Left lobe of liver (tissue), 2 donors: ENCODE data around the gene CTNNA3. TPM values are rescaled to one million over a fixed set of nuclear protein-coding genes. Genes with fewer than 3 reads are reported as not detected.

Experiments
- ATAC-seq: fragments of 200-7000 bp; cut with Tn5 transposase; one replicate; pipeline ENCODE4 v1.9.1; 2020; ENCODE audit warnings: mild to moderate bottlenecking, moderate library complexity
- DNase-seq: peaks from one replicate; pipeline ENCODE4 v3.0.0-alpha.2; 2020; ENCODE audit warnings: low spot score
- total RNA-seq: library from RNA; stranded (reverse); gene quantifications from one replicate; pipeline ENCODE4 v1.2.1, GENCODE V29; 2021
- donor health status: DM: no; HTN: no; CAD: no; lungs with moderate emphysema.
- donor health status: DM: no; HTN: yes; CAD: no.

The CTNNA3 gene
- total RNA-seq, 1 donor from 2014 or later: 1.5 TPM

GRCh38 chr10:66514666-66515065 lies 1181.3 kb downstream of the CTNNA3 start:
- DNase-seq: no peak
- no peak for ATAC-seq

- DNase-seq: no peak
- ATAC-seq: no peak
These were observed 1182.5 kb downstream of the CTNNA3 start for GRCh38 chr10:66513504-66513903.

- DNase-seq (no peak), ATAC-seq (no peak)
These were observed 1190.9 kb downstream of the CTNNA3 start for GRCh38 chr10:66505003-66505657.

GRCh38 chr10:66501356-66501755 lies 1194.6 kb downstream of the CTNNA3 start:
- DNase-seq: no peak
- peak; percentile 38 for ATAC-seq

- ATAC-seq (no peak), DNase-seq (no peak)
These were observed 1212.0 kb downstream of the CTNNA3 start for GRCh38 chr10:66483966-66484365.

GRCh38 chr10:66472156-66472555 lies 1223.8 kb downstream of the CTNNA3 start:
- DNase-seq (no peak), ATAC-seq (no peak)

GRCh38 chr10:66467042-66467441 lies 1229.0 kb downstream of the CTNNA3 start:
- no peak for DNase-seq
- ATAC-seq: no peak

GRCh38 chr10:66466622-66467021 lies 1229.4 kb downstream of the CTNNA3 start:
- no peak for ATAC-seq
- no peak for DNase-seq

- ATAC-seq: no peak
- no peak for DNase-seq
These were observed 1232.4 kb downstream of the CTNNA3 start for GRCh38 chr10:66463611-66464010.

GRCh38 chr10:66457629-66458028 lies 1238.4 kb downstream of the CTNNA3 start:
- ATAC-seq: no peak
- no peak for DNase-seq

- ATAC-seq: peak; percentile 53
- DNase-seq: no peak
These were observed 1240.7 kb downstream of the CTNNA3 start for GRCh38 chr10:66455304-66455703.

GRCh38 chr10:66440568-66440967 lies 1255.4 kb downstream of the CTNNA3 start:
- ATAC-seq: no peak

GRCh38 chr10:66414943-66415342 lies 1281.1 kb downstream of the CTNNA3 start:
- no peak for DNase-seq
- no peak for ATAC-seq

More at GRCh38 chr10:66440568-66440967, 1255.4 kb downstream of the CTNNA3 start:
- DNase-seq: no peak

- ATAC-seq (no peak), DNase-seq (no peak)
These were observed 1290.4 kb downstream of the CTNNA3 start for GRCh38 chr10:66405566-66405965.

GRCh38 chr10:66398669-66399068 lies 1297.3 kb downstream of the CTNNA3 start:
- ATAC-seq: no peak
- DNase-seq: no peak

GRCh38 chr10:66394342-66395063 lies 1301.5 kb downstream of the CTNNA3 start:
- no peak for DNase-seq
- no peak for ATAC-seq

- ATAC-seq: peak; percentile 47
- DNase-seq: no peak
These were observed 1305.1 kb downstream of the CTNNA3 start for GRCh38 chr10:66390926-66391325.

- ATAC-seq: peak; percentile 79
- DNase-seq: no peak
These were observed 1315.0 kb downstream of the CTNNA3 start for GRCh38 chr10:66381045-66381444.

GRCh38 chr10:66378117-66378876 lies 1317.7 kb downstream of the CTNNA3 start:
- DNase-seq (no peak), ATAC-seq (peak; percentile 69)

GRCh38 chr10:66368146-66368545 lies 1327.8 kb downstream of the CTNNA3 start:
- DNase-seq (no peak), ATAC-seq (no peak)

GRCh38 chr10:66366163-66366562 lies 1329.8 kb downstream of the CTNNA3 start:
- no peak for ATAC-seq
- no peak for DNase-seq

- no peak for DNase-seq
- ATAC-seq: no peak
These were observed 1330.3 kb downstream of the CTNNA3 start for GRCh38 chr10:66365686-66366085.
